IMR-90 (cell line): Measurements from ENCODE around the gene BSPRY. TPM values are rescaled to one million over a fixed set of nuclear protein-coding genes. Genes with fewer than 3 reads are reported as not detected.
"Not testable (repeated sequence)": the region's sequence is repeated elsewhere in the genome, so short reads cannot be mapped to it uniquely, and the experiment has no call there.

Source experiments
- ATAC-seq: fragments of 200-7000 bp; cut with Tn5 transposase; 2 replicates; pipeline ENCODE4 v1.9.1; 2020; ENCODE audit warnings: low read depth, mild to moderate bottlenecking, moderate library complexity
- BruUV-seq: library from RNA; stranded (reverse); fragments of 400-500 nt; replicated peaks from 2 replicates; lab custom pipeline; 2021; lab: Mats Ljungman, UMichigan
- CTCF ChIA-PET: fragments of 300-600 bp; formaldehyde crosslinking; extraction: SDS; loops from one replicate; lab custom pipeline; 2021; ENCODE audit warnings: antibody characterized with exemption; lab: Yijun Ruan, JAX
- POLR2A ChIA-PET: fragments of 300-600 bp; sonication (Branson Sonifier 250); formaldehyde crosslinking; loops from one replicate; lab custom pipeline; 2022; ENCODE audit warnings: antibody characterized with exemption; ENCODE audit not compliant: unreplicated experiment; lab: Charles Lee
- DNase-seq: peaks from one replicate; pipeline ENCODE4 v3.0.0; 2013
- H2AFZ ChIP-seq: replicated peaks from 2 replicates; pipeline ENCODE3; 2013; ENCODE audit warnings: low read length, mild to moderate bottlenecking; ENCODE audit not compliant: poor library complexity
- H2AK5ac ChIP-seq: 2 replicates; pipeline ENCODE4 v1.6.1; 2013; ENCODE audit warnings: low read depth, low read length, inconsistent platforms
- H2AK9ac ChIP-seq: replicated peaks from 2 replicates; pipeline ENCODE3; 2013; ENCODE audit warnings: mild to moderate bottlenecking, low read depth, low read length, moderate library complexity; ENCODE audit not compliant: poor library complexity
- H2BK120ac ChIP-seq: 2 replicates; pipeline ENCODE4 v1.6.1; 2013; ENCODE audit warnings: low read depth, low read length, inconsistent platforms
- H2BK15ac ChIP-seq: 3 replicates; pipeline ENCODE4 v1.6.1; 2013; ENCODE audit warnings: low read depth, low read length, inconsistent platforms
- H2BK20ac ChIP-seq: 2 replicates; pipeline ENCODE4 v1.6.1; 2013; ENCODE audit warnings: low read depth, mild to moderate bottlenecking, inconsistent platforms, low read length, moderate library complexity
- H2BK5ac ChIP-seq: 2 replicates; pipeline ENCODE4 v1.6.1; 2013; ENCODE audit warnings: mild to moderate bottlenecking, low read depth, low read length, inconsistent platforms; ENCODE audit not compliant: poor library complexity, severe bottlenecking
- H3K14ac ChIP-seq: replicated peaks from 2 replicates; pipeline ENCODE4 v1.6.1; 2013; ENCODE audit warnings: low read depth, low read length, inconsistent platforms
- H3K18ac ChIP-seq: 2 replicates; pipeline ENCODE4 v1.6.1; 2013; ENCODE audit warnings: low read depth, low read length, control low read depth
- H3K23ac ChIP-seq: 2 replicates; pipeline ENCODE4 v1.6.1; 2013; ENCODE audit warnings: low read depth, low read length, inconsistent platforms
- H3K27ac ChIP-seq: 2 replicates; pipeline ENCODE4 v1.5.1; 2013; ENCODE audit warnings: mild to moderate bottlenecking, control low read depth, low read length; ENCODE audit not compliant: insufficient read depth
- H3K27me3 ChIP-seq: 2 replicates; pipeline ENCODE4 v1.6.1; 2013; ENCODE audit warnings: low read length; ENCODE audit not compliant: control insufficient read depth, insufficient read depth
- H3K36me3 ChIP-seq: 2 replicates; pipeline ENCODE4 v1.6.1; 2013; ENCODE audit warnings: low read length, mixed read lengths; ENCODE audit not compliant: control insufficient read depth, insufficient read depth
- H3K4ac ChIP-seq: 2 replicates; pipeline ENCODE4 v1.6.1; 2013; ENCODE audit warnings: low read depth, low read length, inconsistent platforms
- H3K4me1 ChIP-seq: 2 replicates; pipeline ENCODE4 v1.6.1; 2013; ENCODE audit warnings: low read length, mixed read lengths; ENCODE audit not compliant: control insufficient read depth, insufficient read depth
- H3K4me2 ChIP-seq: 2 replicates; pipeline ENCODE4 v1.6.1; 2013; ENCODE audit warnings: low read depth, mild to moderate bottlenecking, control low read depth, low read length, moderate library complexity
- H3K4me3 ChIP-seq: 2 replicates; pipeline ENCODE4 v1.5.1; 2013; ENCODE audit warnings: low read depth, mild to moderate bottlenecking, control low read depth, low read length, moderate library complexity; ENCODE audit not compliant: insufficient read depth
- H3K56ac ChIP-seq: 2 replicates; pipeline ENCODE4 v1.6.1; 2013; ENCODE audit warnings: low read length, inconsistent platforms; ENCODE audit not compliant: insufficient read depth; ENCODE audit errors: extremely low read depth
- H3K79me1 ChIP-seq, 2 experiments: 2 replicates each; pipeline ENCODE4 v1.6.1; 2013; ENCODE audit warnings: low read length in 2 of 2, inconsistent platforms in 1 of 2, low read depth in 1 of 2
- H3K9ac ChIP-seq: 2 replicates; pipeline ENCODE4 v1.6.1; 2013; ENCODE audit warnings: low read depth, low read length, control low read depth
- H3K9me1 ChIP-seq: 2 replicates; pipeline ENCODE4 v1.6.1; 2013; ENCODE audit warnings: low read length, inconsistent platforms; ENCODE audit not compliant: insufficient read depth
- H3K9me3 ChIP-seq: 2 replicates; pipeline ENCODE4 v1.6.1; 2013; ENCODE audit warnings: low read length; ENCODE audit not compliant: control insufficient read depth, insufficient read depth
- H4K20me1 ChIP-seq: 2 replicates; pipeline ENCODE4 v1.6.1; 2013; ENCODE audit warnings: low read length, inconsistent platforms; ENCODE audit not compliant: insufficient read depth
- H4K5ac ChIP-seq: 2 replicates; pipeline ENCODE4 v1.6.1; 2013; ENCODE audit warnings: mild to moderate bottlenecking, low read depth, low read length, control low read depth
- H4K8ac ChIP-seq, 2 experiments: 2 replicates each; pipeline ENCODE4 v1.6.1; 2013; ENCODE audit warnings: low read depth in 2 of 2, low read length in 2 of 2, control low read depth in 1 of 2, inconsistent platforms in 1 of 2
- H4K91ac ChIP-seq: 2 replicates; pipeline ENCODE4 v1.6.1; 2013; ENCODE audit warnings: low read depth, low read length, inconsistent platforms; ENCODE audit not compliant: insufficient read depth
- RAD21 ChIP-seq: IDR thresholded peaks from 2 replicates; pipeline ENCODE4 v1.6.1; 2012; ENCODE audit warnings: low read length, improper control_type of control experiment
- SMC3 ChIP-seq: fragments of 150-350 bp; IDR thresholded peaks from 2 replicates; pipeline ENCODE4 v1.6.1; 2016; ENCODE audit warnings: low read depth, mild to moderate bottlenecking, antibody characterized with exemption, low read length, moderate library complexity
- WGBS, 2 experiments: methylation state at CpG; one replicate each; pipeline versions ENCODE4 v1.1.5 to v1.1.7; 2013; ENCODE audit warnings: missing lambda C conversion rate in 2 of 2; ENCODE audit not compliant: insufficient read length in 1 of 2; ENCODE audit errors: extremely low coverage in 2 of 2; 5-methylcytosine and 5-hydroxymethylcytosine counted together
- dilution Hi-C: fragments of 300-500 bp; cut with HindIII; formaldehyde crosslinking; loops from one replicate; pipeline ENCODE4 v1.14.3; 2018; ENCODE audit warnings: low sequenced_read_pairs; ENCODE audit not compliant: unreplicated experiment
- in situ Hi-C: fragments of 300-500 bp; cut with MboI; formaldehyde crosslinking; loops from 3 replicates; pipeline ENCODE4 v1.14.3; 2019; ENCODE audit warnings: low sequenced_read_pairs, inconsistent platforms, mixed read lengths
- intact Hi-C: fragments of 100-400 bp; cut with micrococcal nuclease; formaldehyde crosslinking; loops from 2 replicates; pipeline ENCODE4 v1.10.0; 2022
- polyA plus RNA-seq, 3 experiments: library from polyadenylated mRNA; depleted of rRNA; stranded (reverse); fragments of >200 nt; gene quantifications; 2 replicates each; pipeline ENCODE4 v1.2.3, GENCODE V29; 2012; ENCODE audit warnings: low replicate concordance in 1 of 3
- total RNA-seq: library from RNA; depleted of rRNA; stranded (reverse); fragments of >200 nt; gene quantifications from 2 replicates; pipeline ENCODE4 v1.2.3, GENCODE V29; 2012
- TF ChIP-seq, protein P1 (sequence below): conservative IDR thresholded peaks from 2 replicates; pipeline ENCODE4 v1.5.1; 2012; ENCODE audit warnings: mild to moderate bottlenecking, low read depth, low read length, improper control_type of control experiment

Gene BSPRY
- total and polyA plus RNA-seq, 2 of the 4 experiments (the other 2 are of a cell fraction): not detected

DNA sequence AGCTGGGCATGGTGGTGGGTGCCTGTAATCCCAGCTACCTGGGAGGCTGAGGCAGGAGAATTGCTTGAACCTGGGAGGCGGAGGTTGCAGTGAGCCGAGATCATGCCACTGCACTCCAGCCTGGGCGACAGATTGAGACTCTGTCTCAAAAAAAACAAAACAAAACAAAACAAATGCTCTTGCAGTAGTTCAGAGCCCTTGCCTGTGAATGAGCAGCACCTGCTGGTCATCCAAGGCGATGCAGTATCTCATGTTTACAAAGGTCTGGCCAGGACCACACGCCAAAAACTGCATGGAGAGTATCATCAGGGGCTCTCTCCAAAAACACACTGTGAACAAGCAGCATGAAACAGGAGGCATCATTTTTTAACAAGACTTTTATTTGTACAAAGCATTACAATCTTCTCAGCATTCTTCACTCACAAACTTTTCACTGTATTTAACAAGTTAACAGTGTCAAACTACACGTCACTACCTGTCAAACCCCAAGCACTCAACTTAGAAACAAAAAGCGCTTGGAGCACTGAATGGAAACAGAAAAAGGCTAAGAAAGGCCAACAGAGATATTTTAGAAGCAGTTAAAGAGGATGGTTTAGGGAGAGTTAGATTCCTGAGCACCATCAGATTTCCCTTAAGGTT is 57.7 kb downstream of the BSPRY start:
- H2BK120ac ChIP-seq, H3K56ac ChIP-seq, H2BK15ac ChIP-seq, H3K27ac ChIP-seq, H4K20me1 ChIP-seq, H2AK9ac ChIP-seq, H3K9ac ChIP-seq, H3K14ac ChIP-seq, H2AFZ ChIP-seq, H3K4ac ChIP-seq, H3K9me1 ChIP-seq, H3K9me3 ChIP-seq, H3K4me3 ChIP-seq, H3K36me3 ChIP-seq, H4K91ac ChIP-seq, H3K27me3 ChIP-seq, H2BK5ac ChIP-seq, H3K23ac ChIP-seq, BruUV-seq, in situ Hi-C loops, H4K8ac ChIP-seq, H3K4me1 ChIP-seq, H3K18ac ChIP-seq, POLR2A ChIA-PET, dilution Hi-C loops, H4K5ac ChIP-seq, H2AK5ac ChIP-seq, H3K4me2 ChIP-seq, H2BK20ac ChIP-seq: not testable (repeated sequence)
- CTCF ChIA-PET: interaction anchor here (0.6 kb wide), 1 partner anchor 39 kb away, joined by 4 read pairs; no protein-coding TSS in a partner anchor
- H3K79me1 ChIP-seq: peaks cover 12 to 19% of the 10 kb centered on the region in 2 experiments; a peak in 3 of 4 replicates
- peak; percentile 78 for DNase-seq
- peak; percentile 28 for ATAC-seq
- TF ChIP-seq RAD21 (peak; percentile 79), SMC3 (peak; percentile 77)
- TF ChIP-seq, protein P1, sequence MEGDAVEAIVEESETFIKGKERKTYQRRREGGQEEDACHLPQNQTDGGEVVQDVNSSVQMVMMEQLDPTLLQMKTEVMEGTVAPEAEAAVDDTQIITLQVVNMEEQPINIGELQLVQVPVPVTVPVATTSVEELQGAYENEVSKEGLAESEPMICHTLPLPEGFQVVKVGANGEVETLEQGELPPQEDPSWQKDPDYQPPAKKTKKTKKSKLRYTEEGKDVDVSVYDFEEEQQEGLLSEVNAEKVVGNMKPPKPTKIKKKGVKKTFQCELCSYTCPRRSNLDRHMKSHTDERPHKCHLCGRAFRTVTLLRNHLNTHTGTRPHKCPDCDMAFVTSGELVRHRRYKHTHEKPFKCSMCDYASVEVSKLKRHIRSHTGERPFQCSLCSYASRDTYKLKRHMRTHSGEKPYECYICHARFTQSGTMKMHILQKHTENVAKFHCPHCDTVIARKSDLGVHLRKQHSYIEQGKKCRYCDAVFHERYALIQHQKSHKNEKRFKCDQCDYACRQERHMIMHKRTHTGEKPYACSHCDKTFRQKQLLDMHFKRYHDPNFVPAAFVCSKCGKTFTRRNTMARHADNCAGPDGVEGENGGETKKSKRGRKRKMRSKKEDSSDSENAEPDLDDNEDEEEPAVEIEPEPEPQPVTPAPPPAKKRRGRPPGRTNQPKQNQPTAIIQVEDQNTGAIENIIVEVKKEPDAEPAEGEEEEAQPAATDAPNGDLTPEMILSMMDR: peak; percentile 81
- intact Hi-C loops: loop anchor here (1.0 kb wide), 3 partner anchors 52 to 132 kb away; partner anchors contain the start of genes CDC26 and PRPF4
- 0% methylated on average over 1 of the region's 7 CpGs; no CpG with 5 or more reads in 1 of the 2 experiments for WGBS, 2 experiments
